RWPE1 (cell line): ENCODE measurements around the gene MICAL3.

Experiments used
- CTCF ChIA-PET: fragments of 350-600 bp; sonication (Branson Sonifier 250); formaldehyde crosslinking; extraction: SDS; loops from one replicate; lab custom pipeline; 2021; lab: Yijun Ruan, JAX
- POLR2A ChIA-PET: fragments of 400-600 bp; formaldehyde crosslinking; extraction: SDS; loops from one replicate; lab custom pipeline; 2020; ENCODE audit warnings: antibody characterized with exemption; ENCODE audit not compliant: low non-redundant PET; lab: Yijun Ruan, JAX
- DNase-seq: peaks from one replicate; pipeline ENCODE4 v3.0.0; 2012; ENCODE audit warnings: low spot score
- H3K27ac ChIP-seq: fragments of 450-650 bp; 2 replicates; pipeline ENCODE4 v1.5.1; 2017
- CTCF ChIP-seq: fragments of 450-650 bp; conservative IDR thresholded peaks from 2 replicates; pipeline ENCODE4 v1.5.1; 2017; ENCODE audit warnings: low read depth, mild to moderate bottlenecking

Gene MICAL3

GRCh38 chr22:18070041-18070440 lies 45.7 kb upstream of the MICAL3 start:
- DNase-seq, result no peak
- H3K27ac ChIP-seq, result no peak overlapping the region
- no peak for TF ChIP-seq CTCF
- POLR2A ChIA-PET, result no interaction called here
- CTCF ChIA-PET, result interaction anchor here (0.5 to 1.1 kb wide), 3 partner anchors 46 to 555 kb away, joined by 3 to 4 read pairs (median 3); partner anchors contain the start of gene MICAL3

DNA sequence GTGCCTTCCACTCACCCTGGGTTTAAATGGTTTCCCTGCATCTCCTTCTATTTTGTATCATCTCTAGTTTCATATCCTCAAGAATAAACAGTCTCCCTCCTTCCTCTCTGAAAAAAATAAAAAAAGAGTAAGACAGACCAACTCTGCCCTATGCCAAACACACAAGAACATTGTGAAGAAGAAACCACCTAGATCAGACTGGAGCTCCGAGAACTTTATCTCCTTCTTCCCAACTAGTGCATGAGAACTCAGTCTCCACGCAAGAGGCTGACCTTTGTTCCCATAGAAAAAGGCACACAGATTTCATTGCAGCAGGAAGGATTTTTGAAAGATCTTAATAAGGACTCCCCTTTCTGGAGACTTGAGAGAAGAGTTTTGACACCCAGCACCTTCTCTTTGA lies 44.7 kb upstream of the MICAL3 start:
- no peak for TF ChIP-seq CTCF
- H3K27ac ChIP-seq, result no peak overlapping the region
- CTCF ChIA-PET, result no interaction called here
- POLR2A ChIA-PET, result no interaction called here
- no peak for DNase-seq

DNA sequence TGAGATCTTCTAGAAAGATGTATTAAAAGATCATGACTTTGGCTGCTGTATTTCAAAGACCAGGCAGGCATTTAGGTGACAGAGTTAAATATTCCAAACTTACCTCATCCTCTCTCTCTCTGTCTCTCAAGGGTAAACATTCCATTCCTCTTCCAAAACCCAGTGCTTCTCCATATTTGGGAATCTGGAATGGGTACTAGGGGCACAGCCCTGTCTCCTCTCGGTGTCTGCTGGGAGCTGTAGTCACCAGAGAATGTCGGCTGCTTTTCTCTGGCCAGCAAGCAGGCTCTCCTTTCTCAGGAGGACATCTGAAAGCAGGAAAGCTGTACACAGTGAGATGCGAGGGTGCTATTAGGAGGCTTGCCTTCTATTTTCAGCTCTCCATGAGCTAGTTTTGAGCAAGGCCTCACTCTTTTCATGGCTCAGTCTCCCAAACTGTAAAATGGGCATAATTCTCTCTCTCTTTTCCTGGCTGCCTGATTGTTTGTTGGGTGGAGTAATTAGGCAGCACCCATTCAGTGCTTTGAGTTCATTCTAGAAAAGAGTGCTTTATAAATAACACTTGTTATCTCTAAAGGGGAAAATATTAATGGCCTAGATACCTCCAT lies 44.1 kb upstream of the MICAL3 start:
- ChIA-PET POLR2A (no interaction called here), CTCF (interaction anchor here (0.7 kb wide), 1 partner anchor 45 kb away, joined by 3 read pairs; no protein-coding TSS in a partner anchor)
- no peak for DNase-seq
- H3K27ac ChIP-seq, result no peak overlapping the region
- TF ChIP-seq CTCF, result no peak

GRCh38 chr22:18067548-18068341 lies 43.4 kb upstream of the MICAL3 start:
- DNase-seq, result no peak
- H3K27ac ChIP-seq, result no peak overlapping the region
- CTCF ChIA-PET, result interaction anchor here (0.7 kb wide), 1 partner anchor 44 kb away, joined by 3 read pairs; no protein-coding TSS in a partner anchor
- POLR2A ChIA-PET, result no interaction called here
- TF ChIP-seq CTCF, result no peak

GRCh38 chr22:18067121-18067520 lies 42.8 kb upstream of the MICAL3 start:
- no peak overlapping the region for H3K27ac ChIP-seq
- ChIA-PET POLR2A (no interaction called here), CTCF (no interaction called here)
- no peak for TF ChIP-seq CTCF
- no peak for DNase-seq

GRCh38 chr22:18066181-18066859 lies 42.0 kb upstream of the MICAL3 start:
- H3K27ac ChIP-seq, result no peak overlapping the region
- ChIA-PET CTCF (no interaction called here), POLR2A (no interaction called here)
- TF ChIP-seq CTCF, result no peak
- DNase-seq, result no peak
